HG02938 (cell line): ENCODE measurements around the gene DOCK2.
"Not testable (repeated sequence)": the region's sequence is repeated elsewhere in the genome, so short reads cannot be mapped to it uniquely, and the experiment has no call there.

Experiments
- ATAC-seq: cut with Tn5 transposase; IDR thresholded peaks from one replicate; pipeline ENCODE4 v1.9.1; 2021; ENCODE audit warnings: mild to moderate bottlenecking, moderate library complexity; ENCODE audit not compliant: unreplicated experiment

DOCK2 gene

GRCh38 chr5:169810524-169810923 lies 173.4 kb downstream of the DOCK2 start:
- ATAC-seq: no peak

- ATAC-seq: no peak
Measured at GRCh38 chr5:169811023-169811422, 173.9 kb downstream of the DOCK2 start.

DNA sequence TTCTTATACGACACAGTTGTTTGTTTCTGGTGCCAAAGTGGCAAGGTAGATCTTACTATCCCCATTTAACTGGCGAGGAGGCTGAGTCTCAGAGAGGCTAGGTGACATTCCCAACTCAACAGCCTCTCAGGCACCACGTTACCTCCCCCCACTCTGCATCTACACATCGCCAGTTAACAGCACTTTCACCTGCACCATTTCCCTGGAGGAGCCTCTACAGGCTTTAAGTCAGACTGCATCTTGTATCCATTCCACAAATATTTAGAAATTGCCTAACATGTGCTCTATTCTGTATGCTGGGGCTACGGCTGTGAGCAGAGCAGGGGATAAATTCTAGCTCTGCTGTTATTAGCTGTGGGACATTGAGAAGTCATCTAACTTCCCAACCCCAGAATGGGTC lies 174.6 kb downstream of the DOCK2 start:
- no peak for ATAC-seq

- no peak for ATAC-seq
Measured at GRCh38 chr5:169812786-169813185, 175.7 kb downstream of the DOCK2 start.

- no peak for ATAC-seq
Measured at GRCh38 chr5:169814045-169814444, 177.0 kb downstream of the DOCK2 start.

DNA sequence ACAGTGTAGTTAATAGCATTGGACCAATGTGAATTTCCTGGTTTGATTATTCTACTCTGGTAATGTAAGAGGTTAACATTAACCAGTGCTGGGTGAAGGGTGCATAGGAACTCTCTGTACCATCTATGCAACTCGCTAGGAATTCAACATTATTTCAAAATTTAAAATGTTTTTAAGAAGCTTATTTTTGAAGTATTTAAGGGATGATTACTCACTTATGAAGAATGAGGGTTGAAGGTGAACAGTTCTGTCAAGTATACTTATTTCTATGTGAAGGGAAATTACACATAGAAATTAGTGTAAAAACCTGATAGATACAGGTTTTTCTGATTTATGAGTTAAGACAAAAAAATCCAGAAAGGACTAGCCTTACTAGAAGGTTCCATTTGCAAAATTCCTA lies 177.4 kb downstream of the DOCK2 start:
- no peak for ATAC-seq

DNA sequence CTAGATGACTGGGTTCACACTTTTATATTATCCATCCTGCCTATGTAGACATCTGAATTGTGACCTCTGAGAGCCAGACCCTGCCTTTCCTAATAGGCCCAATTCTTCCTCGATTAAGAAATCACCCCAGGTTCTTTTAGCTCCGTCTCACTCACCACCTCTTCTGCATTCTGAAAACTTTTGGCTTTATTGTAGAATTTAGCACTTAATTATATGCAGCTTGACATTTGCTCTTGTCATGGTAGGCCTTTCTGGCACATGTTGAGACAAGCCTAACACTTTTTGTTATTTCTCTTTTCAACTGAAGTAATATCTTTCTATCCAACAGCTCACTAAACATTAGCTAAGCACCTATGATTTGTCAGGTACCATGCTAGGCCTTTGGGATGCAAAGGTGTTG lies 180.0 kb downstream of the DOCK2 start:
- ATAC-seq: no peak

DNA sequence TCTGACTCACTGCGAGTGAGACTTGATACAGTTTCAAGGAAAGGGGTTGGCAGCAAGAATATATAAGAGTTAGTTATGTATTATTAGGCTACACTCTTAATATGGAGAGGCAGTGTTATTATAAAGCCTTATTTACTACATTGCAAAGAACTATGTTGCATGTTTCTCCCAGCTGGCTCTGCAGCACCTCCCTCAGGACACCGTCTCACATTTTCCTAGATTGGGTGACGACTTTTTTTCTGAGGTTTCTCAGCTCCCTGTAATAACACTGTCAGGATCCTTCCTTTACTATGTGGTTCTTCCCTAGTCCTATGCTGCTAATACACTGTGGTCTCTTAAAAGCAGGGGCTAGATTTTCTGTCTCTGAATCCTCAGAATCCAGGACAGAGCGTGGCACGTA lies 189.5 kb downstream of the DOCK2 start:
- no peak for ATAC-seq

DNA sequence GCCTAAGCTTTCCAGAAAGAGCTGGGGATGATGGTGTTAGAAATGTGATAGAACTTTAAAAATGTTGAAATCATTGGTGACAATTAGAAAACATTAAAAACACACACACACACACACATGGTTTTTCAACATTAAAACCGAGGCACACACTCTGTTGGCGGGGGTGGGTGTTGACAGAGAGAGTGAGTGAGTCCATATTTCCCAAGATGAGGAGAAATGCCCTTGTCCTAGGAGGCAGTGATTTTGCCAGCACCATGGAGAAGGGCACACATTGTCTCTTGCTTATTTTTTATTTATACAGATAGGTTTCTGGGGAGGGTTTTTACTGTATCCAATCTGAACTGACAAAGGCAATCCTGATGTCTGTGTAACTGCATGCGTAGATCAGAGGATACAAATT lies 190.7 kb downstream of the DOCK2 start:
- no peak for ATAC-seq

DNA sequence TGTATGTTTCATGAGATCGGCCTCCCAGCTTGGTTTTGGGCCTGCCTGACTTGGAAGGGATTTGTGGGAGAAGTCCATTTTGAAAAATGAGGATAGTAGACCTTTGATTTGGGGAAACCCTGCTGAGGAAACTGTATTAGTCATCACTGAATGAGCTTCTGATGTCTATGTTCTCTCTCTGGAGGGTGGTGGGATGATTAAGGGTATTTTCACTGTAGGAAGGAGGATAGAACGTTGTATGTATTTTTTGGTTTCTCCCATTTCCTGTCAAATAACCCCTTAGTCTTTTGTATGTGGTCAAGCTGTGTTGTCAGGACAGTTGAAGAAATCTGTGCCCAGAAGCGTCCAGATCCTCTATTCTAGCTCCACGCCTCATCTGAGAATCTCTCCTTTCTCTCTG lies 191.3 kb downstream of the DOCK2 start:
- no peak for ATAC-seq

- ATAC-seq: no peak
Measured at GRCh38 chr5:169831331-169831730, 194.3 kb downstream of the DOCK2 start.

DNA sequence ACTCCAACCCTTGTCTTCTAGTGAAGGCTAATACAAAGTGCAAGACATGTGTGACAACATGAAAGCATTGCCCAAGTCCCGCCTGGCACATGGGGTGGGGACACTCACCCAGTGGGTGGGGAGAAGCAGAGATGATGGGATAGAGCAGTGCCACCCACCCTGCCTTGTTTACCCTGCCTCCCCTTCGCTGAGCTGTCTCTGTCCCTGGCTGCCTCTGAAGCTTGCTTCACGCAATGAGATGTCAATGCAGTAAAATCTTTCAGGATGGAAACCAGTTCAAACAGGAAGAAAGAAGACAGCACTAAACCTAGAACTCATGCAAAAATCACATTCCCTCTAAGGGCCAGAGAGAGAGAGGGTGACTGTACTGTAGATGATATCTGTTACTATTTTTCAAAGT lies 195.2 kb downstream of the DOCK2 start:
- ATAC-seq: no peak

- ATAC-seq: no peak
Measured at GRCh38 chr5:169832845-169833244, 195.8 kb downstream of the DOCK2 start.

- not testable (repeated sequence) for ATAC-seq
Measured at GRCh38 chr5:169833681-169834292, 196.7 kb downstream of the DOCK2 start.

DNA sequence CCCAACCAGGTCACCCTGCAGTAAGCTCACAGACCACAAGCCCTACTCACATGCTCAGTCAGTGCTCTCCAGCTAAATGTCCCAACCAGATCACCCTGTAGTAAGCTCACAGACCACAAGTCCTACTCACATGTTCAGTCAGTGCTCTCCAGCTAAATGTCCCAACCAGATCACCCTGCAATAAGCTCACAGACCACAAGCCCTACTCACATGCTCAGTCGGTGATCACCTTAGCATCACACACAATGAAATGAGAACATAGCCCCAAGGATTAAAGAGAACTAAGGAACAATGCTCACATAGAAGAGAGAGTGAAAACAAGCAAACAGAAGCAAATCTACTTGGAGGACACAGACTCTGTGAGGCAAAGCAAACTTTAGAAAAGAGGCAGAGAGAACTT lies 197.5 kb downstream of the DOCK2 start:
- ATAC-seq: not testable (repeated sequence)

GRCh38 chr5:169836835-169837536 lies 199.9 kb downstream of the DOCK2 start:
- ATAC-seq: no peak

- ATAC-seq: no peak
Measured at GRCh38 chr5:169837686-169838085, 200.6 kb downstream of the DOCK2 start.

DNA sequence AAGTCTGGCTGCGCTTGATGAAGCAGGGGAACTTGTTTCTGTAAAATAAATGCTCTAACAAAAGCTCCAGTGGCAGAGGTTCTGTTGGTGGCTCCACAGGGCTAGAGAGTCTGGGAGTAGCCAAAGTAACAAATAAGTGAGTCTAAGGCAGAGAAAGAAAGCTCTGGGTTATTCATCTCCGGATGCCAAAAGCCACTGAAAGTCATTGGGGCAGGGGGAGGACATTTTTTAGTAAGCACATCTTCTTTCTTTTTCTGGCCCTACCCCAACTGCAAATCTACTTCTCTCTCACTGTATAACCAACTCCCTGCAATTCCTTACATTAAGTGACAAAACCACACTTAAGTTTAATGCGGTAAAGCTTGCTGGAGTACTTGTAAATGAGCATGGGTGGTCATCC lies 201.6 kb downstream of the DOCK2 start:
- ATAC-seq: peak; percentile 88

GRCh38 chr5:169840405-169840804 lies 203.3 kb downstream of the DOCK2 start:
- ATAC-seq: no peak

- no peak for ATAC-seq
Measured at GRCh38 chr5:169842699-169843098, 205.6 kb downstream of the DOCK2 start.

DNA sequence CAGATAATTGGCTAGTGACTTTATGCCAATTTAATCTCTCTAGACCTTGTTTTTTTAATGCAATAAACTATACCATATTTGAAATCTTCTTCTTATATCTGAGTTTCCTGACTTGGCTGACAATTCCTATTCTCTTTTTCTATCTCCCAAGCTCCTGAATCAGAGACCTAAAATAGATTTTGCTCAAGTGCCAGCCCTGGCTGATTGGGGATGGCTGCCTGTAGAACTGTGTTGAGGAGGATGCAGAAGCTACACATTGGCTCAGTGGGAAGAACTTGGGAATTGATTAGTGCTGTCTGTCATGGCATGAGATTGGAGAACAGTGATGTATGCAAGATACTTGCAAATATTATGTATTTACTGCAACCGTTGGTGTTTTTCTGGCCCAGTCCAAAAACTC lies 210.4 kb downstream of the DOCK2 start:
- no peak for ATAC-seq

DNA sequence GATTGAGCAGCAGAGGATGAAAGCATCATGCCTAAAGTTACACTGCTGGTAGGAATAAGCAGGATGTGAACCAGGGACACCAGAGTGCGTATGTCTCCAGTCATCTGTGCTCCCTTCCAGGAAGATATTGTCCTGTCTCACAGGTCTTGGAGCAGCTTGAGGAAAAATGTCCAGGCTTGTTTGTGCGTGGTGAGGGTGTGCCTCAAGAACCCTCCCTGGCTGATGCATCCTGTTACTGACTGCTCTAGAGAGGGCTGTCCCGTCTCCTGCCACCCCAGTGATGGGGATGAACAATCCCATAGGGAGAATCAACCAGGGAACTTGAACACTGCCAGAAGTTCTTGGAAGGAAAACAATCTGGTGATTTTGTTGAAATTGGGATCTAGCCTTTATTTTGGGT lies 211.2 kb downstream of the DOCK2 start:
- no peak for ATAC-seq

- no peak for ATAC-seq
Measured at GRCh38 chr5:169848792-169849191, 211.7 kb downstream of the DOCK2 start.
